GM12801 (cell line): ENCODE measurements around the gene CEPT1.

Experiments used
- CTCF ChIP-seq: IDR thresholded peaks from one replicate; pipeline ENCODE4 v1.5.1; 2011; ENCODE audit warnings: control low read depth; ENCODE audit not compliant: insufficient read length; ENCODE audit errors: extremely low read depth

Gene CEPT1

GRCh38 chr1:111217183-111217910, 77.3 kb downstream of the CEPT1 start:
- TF ChIP-seq CTCF: no peak

GRCh38 chr1:111218701-111219556, 78.9 kb downstream of the CEPT1 start:
- no peak for TF ChIP-seq CTCF

- TF ChIP-seq CTCF: no peak
Observed at GRCh38 chr1:111219557-111220286, 79.7 kb downstream of the CEPT1 start.

GRCh38 chr1:111220302-111220890, 80.4 kb downstream of the CEPT1 start:
- no peak for TF ChIP-seq CTCF

- TF ChIP-seq CTCF: no peak
Observed at GRCh38 chr1:111221276-111221632, 81.2 kb downstream of the CEPT1 start.

GRCh38 chr1:111221633-111222291, 81.7 kb downstream of the CEPT1 start:
- TF ChIP-seq CTCF: no peak
